ENCODE measurements around the gene EXOC6B.

DNA sequence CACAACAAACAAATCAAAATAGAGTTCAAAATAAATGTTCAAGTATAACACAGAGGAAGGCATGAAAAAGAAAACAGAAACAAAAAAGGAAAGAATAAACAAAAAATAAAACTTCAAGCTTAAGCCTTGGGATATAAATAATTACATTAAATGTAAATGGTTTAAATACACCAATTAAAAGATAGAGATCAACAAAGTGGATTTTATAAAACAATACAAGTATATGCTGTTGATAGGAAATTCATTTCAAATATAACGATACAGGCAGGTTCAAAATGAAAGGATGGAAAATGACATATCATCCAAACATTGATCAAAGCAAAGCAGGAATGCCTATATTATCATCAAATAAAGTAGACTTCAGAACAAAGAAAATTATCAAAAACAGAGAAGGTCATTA, 16.7 kb downstream of the EXOC6B start:
- TF ChIP-seq YY1 (IDR thresholded peaks at IDR 0.05; ENCODE audit: insufficient read depth, insufficient read length): no peak
- TF ChIP-seq ZNF274 (IDR thresholded peaks at IDR 0.05; ENCODE audit: low read depth, low read length): no peak

Data from NT2/D1 (cell line).